Activated CD8-positive, alpha-beta memory T cell treated with anti-CD3 and anti-CD28 coated beads, Interleukin-2, amount 50 U/mL, for 24 hours (primary cell): ENCODE results near the gene SLC38A6.
"Not testable (repeated sequence)": the region's sequence is repeated elsewhere in the genome, so short reads cannot be mapped to it uniquely, and the experiment has no call there.

Source experiments
- DNase-seq: peaks from one replicate; pipeline ENCODE4 v3.0.0-alpha.2; 2020; ENCODE audit errors: extremely low read depth

Gene SLC38A6

DNA sequence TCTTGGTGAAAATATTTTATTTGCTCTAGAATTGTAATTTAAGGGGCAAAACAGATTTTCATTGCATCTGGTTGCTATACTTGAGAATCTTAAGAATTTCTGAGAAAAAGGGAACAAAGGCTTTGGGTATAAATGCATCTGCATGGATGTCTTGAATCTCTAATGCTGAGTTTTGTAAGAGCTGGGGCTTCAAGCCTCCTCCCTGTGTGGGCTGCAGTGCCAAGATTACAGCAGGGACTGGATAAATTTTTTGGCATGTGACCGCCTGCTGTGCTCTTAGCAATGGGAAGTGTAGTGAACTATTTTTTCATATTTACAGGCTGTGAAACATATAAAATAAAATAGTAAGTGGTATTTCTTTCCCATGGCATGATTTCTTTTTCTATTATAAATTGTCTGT, 70.0 kb downstream of the SLC38A6 start:
- no peak for DNase-seq

DNA sequence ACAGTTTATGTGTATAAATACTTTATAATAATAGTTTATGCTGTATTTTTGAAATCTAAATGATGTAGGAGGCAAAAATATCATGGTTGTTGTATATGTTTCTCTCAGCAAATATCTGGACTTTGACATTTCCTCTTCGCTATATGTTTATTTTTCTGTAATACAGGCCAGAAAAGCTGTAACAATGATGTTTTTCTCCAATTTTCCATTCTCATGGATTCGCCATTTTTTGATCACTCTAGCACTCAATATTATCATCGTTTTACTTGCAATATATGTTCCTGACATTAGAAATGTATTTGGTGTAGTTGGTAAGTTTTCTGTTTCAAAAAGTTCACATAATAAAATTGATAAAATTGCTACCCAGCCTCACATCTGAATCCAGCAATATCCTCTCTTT, 70.6 kb downstream of the SLC38A6 start:
- DNase-seq: no peak

DNA sequence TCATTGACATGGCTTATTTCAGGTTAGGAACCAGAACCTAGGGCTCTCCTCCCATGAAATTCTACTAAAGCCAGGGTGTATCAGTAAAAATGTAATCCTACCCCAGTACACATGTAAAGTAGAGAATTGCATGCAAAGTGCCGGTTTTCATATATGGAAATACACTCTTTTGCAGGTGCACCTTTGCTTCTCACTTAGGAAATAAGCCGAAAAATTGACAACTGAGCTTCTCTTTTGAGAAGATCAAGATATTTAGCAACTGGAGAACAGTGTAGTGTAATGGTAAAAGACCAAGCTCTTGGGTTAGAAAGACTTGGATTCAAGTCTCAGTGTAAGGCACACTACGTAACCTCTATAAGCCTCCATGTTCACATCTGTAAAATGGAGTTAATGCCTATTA, 82.4 kb downstream of the SLC38A6 start:
- no peak for DNase-seq

DNA sequence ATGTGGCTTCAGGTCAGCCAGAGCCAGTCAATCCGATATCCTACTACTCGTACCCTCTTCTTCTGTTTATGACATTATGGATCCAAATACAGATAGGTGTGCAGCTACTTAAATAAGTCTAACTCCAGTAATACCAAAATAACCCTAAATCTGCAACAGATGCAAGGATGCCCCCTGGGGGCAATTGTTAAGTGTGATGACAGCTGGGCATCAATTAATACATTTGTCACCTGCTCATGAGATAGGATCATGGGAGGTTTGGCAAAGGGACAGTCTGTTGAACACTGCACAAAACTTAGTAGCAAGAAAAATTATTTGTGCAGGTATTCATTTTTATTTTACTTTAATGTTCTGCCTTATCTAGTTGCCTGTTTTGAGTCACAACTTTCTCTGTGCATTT, 83.2 kb downstream of the SLC38A6 start:
- no peak for DNase-seq

DNA sequence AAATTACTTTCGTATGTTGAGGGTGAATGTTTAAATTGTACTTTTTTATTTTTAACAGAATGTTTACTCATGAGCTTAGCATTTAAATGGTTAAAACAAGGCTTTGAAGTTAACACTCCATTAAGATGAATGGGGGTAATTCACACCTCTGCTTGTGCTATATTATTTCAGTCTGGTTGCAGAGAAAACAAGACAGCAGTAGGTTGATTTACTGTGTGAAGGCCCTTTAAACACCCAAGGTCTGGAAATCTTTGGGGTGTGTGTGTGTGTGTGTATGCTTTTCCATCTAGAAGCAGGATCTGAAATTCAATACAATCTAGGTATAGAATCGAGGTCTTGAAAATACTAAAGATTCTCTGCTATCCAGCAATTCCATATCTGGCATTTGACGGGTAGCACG, 83.8 kb downstream of the SLC38A6 start:
- DNase-seq: no peak

DNA sequence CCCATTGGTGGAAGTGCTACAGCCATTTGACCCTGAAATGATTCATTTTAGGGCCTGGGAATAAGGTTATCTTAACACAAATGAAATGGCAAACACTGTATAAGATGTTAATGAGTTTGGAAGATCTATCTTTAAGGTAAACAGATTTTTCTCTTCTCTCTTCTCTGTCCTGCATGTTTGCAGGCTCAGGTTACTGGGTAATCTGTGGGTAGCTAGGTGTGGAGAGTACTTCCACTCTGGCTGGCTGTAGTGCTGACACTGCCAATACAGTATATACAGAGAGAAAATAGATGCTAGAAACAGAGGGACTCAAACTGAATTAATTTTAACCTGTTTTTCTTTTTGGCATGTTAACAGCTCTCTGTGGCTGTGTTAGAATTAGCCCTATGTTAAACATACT, 84.6 kb downstream of the SLC38A6 start:
- DNase-seq: no peak

DNA sequence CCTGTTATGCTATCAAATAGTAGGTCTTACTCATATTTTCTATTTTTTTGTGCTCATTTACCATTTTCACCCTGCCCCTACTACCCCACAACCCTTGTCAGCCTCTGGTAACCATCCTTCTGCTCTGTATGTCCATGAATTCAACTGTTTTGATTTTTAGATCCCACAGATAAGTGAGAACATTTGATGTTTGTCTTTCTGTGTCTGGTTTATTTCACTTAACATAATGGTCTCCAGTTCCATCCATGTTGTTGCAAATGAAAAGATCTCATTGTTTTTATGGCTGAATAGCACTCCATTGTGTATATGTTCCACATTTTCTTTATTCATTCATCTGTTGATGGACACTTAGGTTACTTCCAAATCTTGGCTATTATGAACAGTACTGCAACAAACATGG, 91.4 kb downstream of the SLC38A6 start:
- DNase-seq: not testable (repeated sequence)

DNA sequence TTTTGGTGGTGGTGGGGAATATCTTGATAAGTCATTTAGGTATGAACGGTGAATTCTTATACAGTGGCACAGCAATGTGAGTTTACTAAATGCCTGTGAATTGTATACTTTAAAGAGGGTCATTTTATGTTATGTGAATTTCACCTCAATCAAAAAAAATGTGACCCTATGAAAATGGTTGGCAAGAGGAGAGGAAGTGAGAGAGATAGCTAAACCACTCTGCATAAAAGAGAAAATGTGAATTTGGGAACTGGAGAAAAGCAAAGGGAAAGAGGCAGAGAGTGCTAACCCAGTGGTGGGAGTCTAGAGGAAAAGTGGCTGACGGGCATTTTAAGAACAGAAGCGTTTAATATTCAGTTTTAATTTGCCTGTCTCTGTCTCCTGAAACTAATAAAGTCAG, 93.8 kb downstream of the SLC38A6 start:
- DNase-seq: no peak

DNA sequence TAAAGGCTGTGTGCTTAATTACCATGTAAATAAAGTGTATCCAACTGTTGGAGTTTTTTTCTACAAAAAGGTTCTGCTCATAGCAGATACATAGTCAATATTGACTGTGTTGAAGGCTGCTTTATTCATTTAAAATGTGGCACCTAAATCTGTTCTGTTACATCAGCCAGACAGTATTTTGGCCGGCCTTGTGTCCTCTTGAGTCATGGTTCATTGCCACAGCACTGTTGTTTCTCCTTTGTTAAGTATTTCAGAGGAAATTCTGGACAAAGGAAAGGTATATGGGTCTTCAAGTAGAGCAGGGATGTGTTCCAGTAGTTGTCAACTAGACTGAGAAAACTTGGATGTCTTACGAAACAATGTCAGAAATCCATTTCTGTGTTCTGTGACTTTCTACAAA, 95.5 kb downstream of the SLC38A6 start:
- DNase-seq: no peak

DNA sequence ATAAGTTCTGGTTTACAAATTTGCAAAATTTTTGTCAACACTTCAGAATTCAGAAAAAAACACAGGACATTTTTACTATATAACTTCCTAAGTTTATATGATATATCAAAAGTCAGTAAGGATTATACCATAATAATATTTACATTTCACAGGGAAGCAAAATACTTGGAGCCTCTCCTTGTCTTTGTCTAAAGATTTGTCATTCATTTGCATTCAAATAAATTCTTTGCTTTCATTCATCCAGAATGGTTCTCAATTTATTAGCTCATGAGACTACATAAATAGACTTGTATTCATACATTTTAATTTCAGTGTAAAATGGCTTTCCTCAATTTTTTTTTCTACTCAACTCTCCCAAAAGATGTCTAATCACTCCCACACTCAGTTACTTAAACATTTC, 96.4 kb downstream of the SLC38A6 start:
- no peak for DNase-seq

DNA sequence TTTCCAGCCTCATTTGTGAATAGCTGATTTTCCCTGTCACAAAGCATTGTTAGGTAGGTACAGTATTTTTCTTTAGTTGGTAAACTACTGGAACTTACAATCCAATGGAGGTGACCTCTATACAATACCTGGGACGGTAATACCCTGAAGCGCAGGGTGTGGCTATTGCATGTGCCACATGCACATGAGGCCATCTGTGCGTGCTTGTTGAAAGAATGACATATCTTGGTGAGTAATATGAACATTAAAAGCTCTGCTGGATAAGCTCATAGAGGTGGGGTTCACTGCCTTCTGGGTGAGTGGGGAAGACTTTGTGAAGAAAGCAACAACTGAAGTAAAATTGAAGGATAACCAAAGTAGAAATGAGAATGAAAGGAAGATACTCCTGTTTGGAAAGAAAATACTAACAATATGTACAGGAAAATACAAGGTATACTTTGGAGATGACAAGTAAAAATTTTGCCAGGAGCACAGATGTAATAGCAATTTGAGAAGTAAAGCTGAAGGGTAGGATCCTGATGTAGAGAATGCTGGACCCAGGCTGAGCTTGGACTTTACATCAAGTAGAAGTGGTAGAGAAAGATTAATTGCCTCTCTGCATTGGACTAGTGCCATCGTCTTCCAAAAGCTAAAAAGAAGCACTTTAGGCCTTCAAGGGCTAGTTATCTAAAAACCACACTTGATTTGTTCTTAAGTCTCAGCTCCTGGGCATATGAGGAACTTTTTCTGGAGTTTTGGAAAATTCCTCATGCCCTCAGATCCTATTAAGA, 97.1 kb downstream of the SLC38A6 start:
- DNase-seq: no peak

DNA sequence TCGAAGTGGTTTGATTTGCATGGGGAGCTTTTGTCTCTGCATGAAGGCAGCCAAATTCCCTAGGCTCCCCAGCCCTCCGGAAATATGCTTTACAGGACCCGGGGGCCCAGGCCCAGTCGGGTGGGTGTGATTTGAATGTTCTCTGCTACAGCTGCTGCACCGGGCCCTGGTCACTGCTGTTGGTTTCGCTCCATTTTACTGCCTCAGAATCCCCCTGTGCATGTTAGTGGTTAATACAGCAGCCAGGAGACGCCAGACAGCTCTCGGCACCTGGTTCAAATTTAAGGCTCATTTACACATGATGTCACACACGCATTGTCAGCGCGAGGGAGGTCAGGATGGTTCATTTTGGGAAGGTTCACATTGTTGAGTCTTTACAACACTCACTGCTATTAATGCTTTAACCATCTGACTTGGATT, 99.6 kb downstream of the SLC38A6 start:
- no peak for DNase-seq

DNA sequence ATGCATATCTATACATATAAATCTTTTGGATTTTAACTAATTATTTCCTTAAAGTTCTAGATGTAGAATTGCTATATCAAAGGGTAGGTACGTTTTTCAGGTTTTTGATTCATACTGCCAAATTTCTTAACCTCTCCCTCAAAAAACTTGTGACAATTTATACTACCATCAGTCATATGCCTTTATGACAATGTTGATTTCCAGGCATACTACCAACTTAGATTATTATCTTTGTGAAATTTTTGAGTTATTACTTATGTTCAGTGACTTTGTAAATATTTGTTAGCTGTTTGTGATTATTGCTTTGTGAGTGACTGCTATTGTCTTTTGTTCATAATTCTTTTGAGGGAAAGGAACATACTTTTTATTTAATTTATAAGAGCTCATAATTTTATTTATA, 107.0 kb downstream of the SLC38A6 start:
- no peak for DNase-seq

DNA sequence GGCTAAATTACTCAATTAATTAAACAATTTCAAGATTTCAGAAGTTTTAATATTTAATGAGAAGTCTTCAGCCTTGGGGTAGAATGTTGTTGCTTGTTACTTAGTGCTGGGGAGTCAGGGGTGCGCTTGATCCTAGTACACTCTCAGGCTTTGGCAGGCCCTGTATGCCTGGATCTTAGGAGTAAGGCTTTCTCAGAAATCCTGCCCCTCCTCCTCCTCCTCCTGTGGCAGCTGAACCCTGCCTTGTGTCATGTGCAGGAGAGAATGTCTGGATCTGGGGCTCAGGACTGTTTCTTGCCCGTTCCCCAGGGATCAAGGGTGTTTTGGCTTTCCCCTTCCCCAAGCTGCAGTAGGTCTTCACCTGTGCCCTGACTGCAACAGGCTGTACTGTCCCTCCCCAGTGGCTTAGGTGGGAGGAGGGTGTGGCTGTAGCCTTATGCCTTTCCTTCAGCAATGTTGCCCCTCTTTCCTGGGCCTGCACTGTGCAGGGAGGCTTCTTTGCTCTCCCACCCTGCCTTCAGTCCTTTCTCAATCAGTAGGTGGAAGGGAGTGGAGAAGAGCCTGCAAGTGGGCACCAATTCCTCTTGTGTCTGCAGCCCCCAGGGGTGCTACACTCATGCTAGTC, 108.2 kb downstream of the SLC38A6 start:
- DNase-seq: no peak

DNA sequence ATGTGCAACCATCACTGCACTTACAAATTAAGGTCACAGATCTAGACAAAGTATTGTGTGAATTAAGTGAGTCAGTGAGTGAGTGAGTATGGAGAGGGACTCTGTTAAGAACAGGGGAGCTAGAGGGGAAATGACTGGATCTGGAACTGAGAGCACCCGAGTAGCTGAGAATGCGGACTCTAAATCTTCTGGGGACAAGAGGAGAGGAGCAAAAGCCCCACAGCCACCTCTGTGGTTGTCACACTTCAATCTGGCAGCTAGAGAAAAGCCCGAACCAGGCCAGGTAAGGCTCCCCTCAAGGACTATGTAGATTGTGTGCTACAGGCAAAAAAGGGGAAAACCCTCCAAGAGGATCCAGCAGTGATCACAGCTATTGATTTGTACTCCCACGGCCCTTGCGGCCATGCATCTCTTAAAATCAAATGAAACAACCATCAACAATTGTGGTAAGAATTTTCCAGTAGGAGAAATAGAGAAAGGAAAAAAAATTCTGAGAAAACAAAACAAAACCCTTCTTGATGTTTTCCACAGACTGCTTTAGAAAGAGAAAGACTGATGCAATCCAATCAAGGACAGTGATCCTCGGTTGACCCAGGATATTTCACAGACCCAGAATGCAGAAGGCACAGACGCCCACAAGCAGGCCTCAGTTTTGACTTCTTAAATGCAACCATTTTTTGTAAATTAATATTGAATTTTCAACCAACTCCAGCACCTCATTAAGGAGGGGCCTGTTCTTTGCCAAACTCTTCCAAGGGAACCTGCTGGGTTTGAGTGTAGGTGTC, 109.6 kb downstream of the SLC38A6 start:
- DNase-seq: no peak

DNA sequence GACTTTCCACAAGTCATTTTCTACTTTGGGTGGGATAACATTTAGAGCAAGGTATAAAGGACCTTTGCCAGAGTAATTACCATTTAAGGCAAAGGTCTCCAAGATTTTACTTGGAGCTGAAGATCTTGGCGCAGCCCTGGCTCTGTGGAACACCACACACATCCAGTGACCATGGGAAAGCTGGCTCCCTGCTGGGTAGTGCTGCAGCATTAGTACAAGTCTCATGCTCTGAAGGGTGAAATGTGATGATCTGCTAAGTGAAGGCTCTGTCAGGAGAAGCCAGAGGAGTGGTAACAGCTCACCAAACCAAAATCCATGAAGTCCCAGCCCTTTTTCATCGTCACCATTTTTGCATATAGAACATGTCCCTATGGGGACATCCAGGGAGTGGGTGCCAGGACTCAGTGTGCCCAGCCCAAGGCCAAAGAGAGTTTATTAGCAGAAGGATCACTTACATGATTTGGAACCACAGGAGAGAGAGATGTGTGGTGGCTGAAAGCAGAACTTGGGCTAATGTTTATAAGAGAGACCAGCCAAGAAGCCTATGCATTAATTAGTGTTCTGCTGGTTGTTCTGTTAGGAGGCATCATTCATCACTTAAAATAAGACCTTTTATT, 110.7 kb downstream of the SLC38A6 start:
- DNase-seq: no peak

DNA sequence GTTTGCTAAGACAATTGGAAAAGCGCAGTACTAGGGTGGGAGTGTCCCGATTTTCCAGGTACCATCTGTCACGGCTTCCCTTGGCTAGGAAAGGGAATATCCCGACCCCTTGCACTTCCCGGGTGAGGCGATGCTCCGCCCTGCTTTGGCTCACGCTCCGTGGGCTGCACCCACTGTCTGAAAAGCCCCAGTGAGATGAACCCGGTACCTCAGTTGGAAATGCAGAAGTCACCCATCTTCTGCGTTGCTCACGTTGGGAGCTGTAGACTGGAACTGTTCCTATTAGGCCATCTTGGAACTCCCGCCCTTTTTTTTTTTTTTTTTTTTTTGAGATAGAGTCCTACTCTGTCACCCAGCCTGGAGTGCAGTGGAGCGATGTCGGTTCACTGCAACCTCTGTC, 117.1 kb downstream of the SLC38A6 start:
- not testable (repeated sequence) for DNase-seq

DNA sequence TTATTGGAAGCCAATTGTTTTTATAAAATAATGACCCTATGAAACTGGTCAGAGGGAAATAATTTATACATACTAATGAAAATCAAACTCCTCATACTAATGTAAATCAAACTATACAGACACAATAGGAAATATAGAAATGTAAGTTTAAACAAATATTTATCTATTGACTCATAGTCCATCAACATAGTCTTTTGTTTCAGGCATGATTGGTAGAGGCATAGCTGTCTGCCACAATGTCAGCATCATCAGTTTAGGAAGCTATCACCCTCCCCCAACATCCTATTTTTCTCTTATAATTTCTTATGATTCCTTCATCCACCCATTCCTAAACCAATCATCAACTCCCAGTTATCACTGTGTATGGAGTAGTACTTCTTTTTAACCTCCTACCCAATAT, 117.7 kb downstream of the SLC38A6 start:
- no peak for DNase-seq

DNA sequence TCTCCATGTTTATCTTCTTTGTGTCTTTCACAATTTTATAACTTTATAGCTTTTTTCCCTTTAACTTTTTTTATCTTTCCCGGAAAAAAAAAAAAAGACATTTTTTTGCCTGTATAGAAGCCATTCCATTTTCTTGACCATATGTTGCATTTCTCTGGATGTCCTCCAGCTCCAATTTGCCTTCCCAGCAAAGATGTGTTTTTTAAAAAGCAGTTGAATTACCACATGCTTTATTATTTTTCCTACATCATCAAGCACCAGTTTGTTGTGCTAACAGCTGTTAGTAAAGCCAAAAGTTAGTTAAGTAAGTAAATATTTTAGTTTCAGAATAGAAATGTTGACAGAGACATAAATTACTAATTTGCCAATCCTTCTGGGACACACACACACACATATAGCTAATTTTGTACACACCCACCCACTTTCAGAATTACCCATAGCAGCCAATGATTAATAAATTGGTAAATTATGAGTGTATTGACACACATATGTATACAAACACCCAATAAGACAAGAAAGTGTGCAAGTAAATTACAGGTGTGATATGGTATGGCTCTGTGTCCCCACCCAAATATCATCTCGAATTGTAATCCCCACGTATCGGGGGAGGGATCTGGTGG, 118.3 kb downstream of the SLC38A6 start:
- no peak for DNase-seq

DNA sequence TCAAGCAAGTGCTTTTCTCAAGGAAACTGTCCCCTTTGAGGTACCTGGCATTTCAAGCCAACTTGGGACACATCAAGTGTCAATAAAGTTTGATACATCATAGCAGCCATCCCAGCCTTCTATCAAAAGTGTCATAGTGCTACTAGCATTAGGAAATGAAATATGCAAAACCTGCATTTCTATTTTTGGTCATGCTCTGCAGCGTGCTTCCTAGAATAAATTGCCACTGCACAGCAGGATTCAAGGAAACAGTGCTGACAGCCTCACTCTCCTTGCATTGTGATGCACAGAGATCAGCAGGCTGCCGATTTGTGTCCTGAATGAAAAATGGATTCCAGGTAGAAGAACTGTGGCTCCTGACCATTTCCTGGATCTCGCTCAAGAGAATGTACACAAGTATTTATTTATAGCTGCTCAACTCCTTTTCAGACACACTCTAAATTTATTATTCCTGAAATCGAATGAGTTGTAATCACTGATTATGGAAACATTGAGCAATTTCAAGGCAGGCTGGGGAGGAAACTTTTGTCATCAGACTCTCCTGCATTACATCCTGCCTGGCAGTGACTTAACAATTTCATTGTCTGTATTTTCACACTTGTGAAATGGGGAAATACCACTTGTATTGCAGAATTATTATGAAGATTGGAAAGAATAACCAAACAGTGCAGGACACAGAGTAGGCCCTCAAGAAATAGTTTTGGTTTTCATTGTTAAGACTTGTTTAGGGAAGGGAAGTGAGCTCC, 120.9 kb downstream of the SLC38A6 start:
- DNase-seq: no peak
